SU-DHL-6 (cell line): ENCODE data around the gene PAWR.

Source experiments
- EZH2phosphoT487 ChIP-seq: fragments of 200-600 bp; sonication (generic), shearing (Covaris generic); conservative IDR thresholded peaks from 2 replicates; pipeline ENCODE4 v1.6.1; 2018; ENCODE audit warnings: mild to moderate bottlenecking, antibody characterized with exemption, low read length, moderate library complexity, mixed read lengths
- TF ChIP-seq, protein P1 (sequence below): fragments of 200-600 bp; sonication (generic); IDR thresholded peaks from one replicate; pipeline ENCODE4 v1.5.1; 2017; ENCODE audit warnings: antibody characterized with exemption, mild to moderate bottlenecking, low read length, moderate library complexity; ENCODE audit not compliant: insufficient read depth, poor library complexity, severe bottlenecking

DNA sequence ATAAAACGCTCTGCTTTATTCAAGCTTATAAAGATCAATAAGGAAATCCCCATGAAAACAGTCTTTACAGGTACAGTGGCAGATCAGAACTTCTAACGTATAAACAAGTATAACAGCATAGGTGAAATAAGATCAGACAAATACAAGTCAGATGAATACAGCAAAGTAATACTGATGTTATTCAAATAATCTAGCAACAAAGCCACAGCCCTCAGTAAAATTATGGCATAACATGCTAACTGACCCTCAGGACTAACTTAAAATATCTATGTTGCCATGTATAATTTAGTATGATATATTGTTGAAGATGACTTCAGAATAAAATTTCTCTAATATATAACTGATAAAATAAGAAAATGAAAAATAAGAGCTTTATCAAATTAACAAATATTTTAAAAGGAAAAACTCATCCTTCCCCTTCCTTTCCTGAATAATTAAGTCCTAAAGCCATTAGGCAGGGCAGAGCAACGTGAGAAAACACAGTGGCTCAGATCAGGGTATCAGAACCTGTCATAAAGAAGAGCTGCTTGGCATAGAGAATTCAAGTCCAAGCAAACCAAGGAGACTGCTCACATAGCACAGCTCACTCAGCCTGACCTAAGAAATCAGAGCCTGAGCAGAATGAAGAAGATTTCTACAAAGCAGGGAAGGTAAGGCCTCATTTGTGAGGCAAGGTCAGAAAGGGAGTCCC is 70.7 kb downstream of the PAWR start:
- TF ChIP-seq, protein P1, sequence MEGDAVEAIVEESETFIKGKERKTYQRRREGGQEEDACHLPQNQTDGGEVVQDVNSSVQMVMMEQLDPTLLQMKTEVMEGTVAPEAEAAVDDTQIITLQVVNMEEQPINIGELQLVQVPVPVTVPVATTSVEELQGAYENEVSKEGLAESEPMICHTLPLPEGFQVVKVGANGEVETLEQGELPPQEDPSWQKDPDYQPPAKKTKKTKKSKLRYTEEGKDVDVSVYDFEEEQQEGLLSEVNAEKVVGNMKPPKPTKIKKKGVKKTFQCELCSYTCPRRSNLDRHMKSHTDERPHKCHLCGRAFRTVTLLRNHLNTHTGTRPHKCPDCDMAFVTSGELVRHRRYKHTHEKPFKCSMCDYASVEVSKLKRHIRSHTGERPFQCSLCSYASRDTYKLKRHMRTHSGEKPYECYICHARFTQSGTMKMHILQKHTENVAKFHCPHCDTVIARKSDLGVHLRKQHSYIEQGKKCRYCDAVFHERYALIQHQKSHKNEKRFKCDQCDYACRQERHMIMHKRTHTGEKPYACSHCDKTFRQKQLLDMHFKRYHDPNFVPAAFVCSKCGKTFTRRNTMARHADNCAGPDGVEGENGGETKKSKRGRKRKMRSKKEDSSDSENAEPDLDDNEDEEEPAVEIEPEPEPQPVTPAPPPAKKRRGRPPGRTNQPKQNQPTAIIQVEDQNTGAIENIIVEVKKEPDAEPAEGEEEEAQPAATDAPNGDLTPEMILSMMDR: no peak
- TF ChIP-seq EZH2phosphoT487: no peak
